Pancreas (tissue), 10 donors: ENCODE results near the gene SEC63. TPM values are rescaled to one million over a fixed set of nuclear protein-coding genes. Genes with fewer than 3 reads are reported as not detected.
A peak's percentile ranks its signal among the peaks of the same experiment; 100 is the strongest.
"Not testable (repeated sequence)": the region's sequence is repeated elsewhere in the genome, so short reads cannot be mapped to it uniquely, and the experiment has no call there.

ENCODE experiments used
- ATAC-seq, 4 donors: fragments of 200-7000 bp; cut with Tn5 transposase; one replicate each; pipeline versions ENCODE4 v1.8.0 to v1.9.1; 2020; ENCODE audit warnings: mild to moderate bottlenecking in 4 of 4, moderate library complexity in 4 of 4
- DNase-seq, 6 donors: peaks; one replicate each; pipeline ENCODE4 v3.0.0-alpha.2; 2020
- FAIRE-seq: peaks from 2 replicates; lab custom pipeline; 2012; peaks lifted over from hg19 to GRCh38; lab: Jason Lieb, UNC
- H3K27ac ChIP-seq, 4 donors: fragments of 200-600 bp; sonication (generic); 1 replicate in 3 of 4; 2 replicates in 1 of 4; pipeline versions ENCODE4 v1.5.0 to v1.8.0; 2020
- H3K27me3 ChIP-seq, 4 donors: fragments of 200-600 bp; one replicate each; pipeline ENCODE4 v1.8.0; 2021
- H3K36me3 ChIP-seq, 3 donors: fragments of 200-600 bp; sonication (generic) in 1 of 3; one replicate each; pipeline versions ENCODE4 v1.5.0 to v1.8.0; 2020 to 2021
- H3K4me1 ChIP-seq, 3 donors: fragments of 200-600 bp; one replicate each; pipeline ENCODE4 v1.8.0; 2021
- H3K4me3 ChIP-seq, 4 donors: fragments of 200-600 bp; sonication (generic) in 2 of 4; one replicate each; pipeline versions ENCODE4 v1.5.0 to v1.8.0; 2020 to 2021
- H3K9me3 ChIP-seq, 4 donors: fragments of 200-600 bp; one replicate each; pipeline ENCODE4 v1.8.0; 2021
- CTCF ChIP-seq, 4 donors: fragments of 200-600 bp; sonication (generic) in 3 of 4; IDR thresholded peaks; one replicate each; pipeline versions ENCODE4 v1.5.0 to v1.8.0; 2021; ENCODE audit warnings: antibody characterized with exemption in 4 of 4
- WGBS, 2 donors: extraction: QIAGEN DNeasy Blood & Tissue Kit; methylation state at CpG; one replicate each; pipeline ENCODE4 v1.1.7; 2013; 5-methylcytosine and 5-hydroxymethylcytosine counted together
- intact Hi-C, 3 donors: fragments of 100-400 bp; cut with DNase I; formaldehyde crosslinking; loops; one replicate each; pipeline versions ENCODE4 v1.11.1 to v1.14.2; 2022
- polyA plus RNA-seq, 2 donors: library from polyadenylated mRNA; stranded (reverse); fragments of 200-250 nt; gene quantifications; one replicate each; pipeline ENCODE4 v1.2.3, GENCODE V29; 2013
- total RNA-seq, 6 donors: library from RNA; stranded (reverse); fragmentation: NEBNext Ultra II Directional in 4 of 6; extraction: Animal tissue kit (Norgen Biotek cat#: 25700) in 4 of 6; gene quantifications; one replicate each; pipeline versions ENCODE4 v1.2.1 to v1.2.4, GENCODE V29; 2021 to 2023
- donor health status: healthy with polysubstance abuse.
- donor health status: DM: no; HTN: no; CAD: no; lungs with moderate emphysema.
- donor health status: DM: no; HTN: no; CAD: no.
- donor health status: control.
- donor health status: control.
- donor health status: Bipolar disorder and iron deficiency.
- donor health status: DM: yes; HTN: yes; CAD: no.
- donor health status: DM: no; HTN: no; CAD: no.
- donor health status: DM: no; HTN: no; CAD: no.
- donor health status: DM: yes; HTN: yes; CAD: no.

SEC63 gene
- total and polyA plus RNA-seq, 8 donors: 34.4 to 146 (median 115) TPM

GRCh38 chr6:107894809-107895396 is 63.1 kb downstream of the SEC63 start:
- TF ChIP-seq CTCF (IDR thresholded peaks at IDR 0.05): no peak
- DNase-seq (no peak), ATAC-seq (peak in 3 of 4 donors; percentile 49 to 58 (median 53)), FAIRE-seq (no peak)
- intact Hi-C loops: no loop called here
- Histone ChIP-seq H3K27ac (no peak overlapping the region), H3K36me3 (peaks cover 8 to 34% (median 11%) of the 10 kb centered on the region in 3 donors), H3K4me3 (no peak overlapping the region), H3K4me1 (no peaks in the 10 kb centered on the region), H3K9me3 (no peaks in the 10 kb centered on the region), H3K27me3 (no peaks in the 10 kb centered on the region)

- FAIRE-seq, DNase-seq, H3K4me3 ChIP-seq, ATAC-seq, H3K4me1 ChIP-seq, H3K27ac ChIP-seq, intact Hi-C loops, H3K9me3 ChIP-seq, H3K27me3 ChIP-seq: not testable (repeated sequence)
- WGBS, 2 donors: 97 to 99% methylated on average over 4 of the region's 4 CpGs
- peaks cover 4 to 22% (median 8%) of the 10 kb centered on the region in 3 donors for H3K36me3 ChIP-seq
These were observed 67.6 kb downstream of the SEC63 start for GRCh38 chr6:107890431-107890830.

- ATAC-seq, H3K4me3 ChIP-seq, DNase-seq, H3K9me3 ChIP-seq, H3K27ac ChIP-seq, H3K27me3 ChIP-seq, FAIRE-seq, intact Hi-C loops, H3K36me3 ChIP-seq: not testable (repeated sequence)
- WGBS, 2 donors: 99 to 100% methylated on average over 5 of the region's 5 CpGs
- H3K4me1 ChIP-seq: peaks cover 0 to 12% (median 9%) of the 10 kb centered on the region in 3 donors
These were observed 72.1 kb downstream of the SEC63 start for GRCh38 chr6:107885950-107886349.

- Histone ChIP-seq H3K9me3 (no peaks in the 10 kb centered on the region), H3K4me1 (peaks cover 0 to 12% (median 9%) of the 10 kb centered on the region in 3 donors), H3K36me3 (peaks cover 3 to 49% (median 16%) of the 10 kb centered on the region in 3 donors), H3K27me3 (no peaks in the 10 kb centered on the region), H3K4me3 (no peak overlapping the region), H3K27ac (no peak overlapping the region)
- WGBS, 2 donors: 81 to 90% methylated on average over 3 of the region's 3 CpGs
- TF ChIP-seq CTCF (IDR thresholded peaks at IDR 0.05): no peak
- DNase-seq (no peak), FAIRE-seq (no peak), ATAC-seq (no peak)
- intact Hi-C loops: no loop called here
These were observed 78.1 kb downstream of the SEC63 start for GRCh38 chr6:107879941-107880340.

- 100% methylated on average over 1 of the region's 1 CpG for whole genome bisulfite sequencing, 2 donors
- Histone ChIP-seq H3K4me3 (no peak overlapping the region), H3K27ac (no peak overlapping the region), H3K4me1 (peaks cover 0 to 12% (median 9%) of the 10 kb centered on the region in 3 donors), H3K9me3 (no peaks in the 10 kb centered on the region), H3K27me3 (no peaks in the 10 kb centered on the region), H3K36me3 (peaks cover 3 to 49% (median 16%) of the 10 kb centered on the region in 3 donors)
- ATAC-seq: no peak
- DNase-seq: no peak
- no peak for TF ChIP-seq CTCF (IDR thresholded peaks at IDR 0.05)
- intact Hi-C loops: no loop called here
- no peak for FAIRE-seq
These were observed 80.0 kb downstream of the SEC63 start for GRCh38 chr6:107877968-107878367.

- H3K9me3 ChIP-seq: no peaks in the 10 kb centered on the region
- no peak for TF ChIP-seq CTCF (IDR thresholded peaks at IDR 0.05)
- 95% methylated on average over 2 of the region's 2 CpGs for WGBS, 2 donors
- ATAC-seq (no peak), FAIRE-seq (peak; percentile 9), DNase-seq (no peak)
- H3K4me3 ChIP-seq: no peak overlapping the region
- H3K27me3 ChIP-seq: no peaks in the 10 kb centered on the region
- peaks cover 2 to 33% (median 12%) of the 10 kb centered on the region in 3 donors for H3K36me3 ChIP-seq
- H3K27ac ChIP-seq: no peak overlapping the region
- intact Hi-C loops: no loop called here
- H3K4me1 ChIP-seq: no peaks in the 10 kb centered on the region
These were observed 86.0 kb downstream of the SEC63 start for GRCh38 chr6:107871976-107872375.

GRCh38 chr6:107871512-107871911 is 86.5 kb downstream of the SEC63 start:
- H3K4me3 ChIP-seq, ATAC-seq, DNase-seq, H3K9me3 ChIP-seq, intact Hi-C loops, H3K27ac ChIP-seq, H3K4me1 ChIP-seq, FAIRE-seq, H3K27me3 ChIP-seq: not testable (repeated sequence)
- H3K36me3 ChIP-seq: peaks cover 2 to 30% (median 12%) of the 10 kb centered on the region in 3 donors
- 100% methylated on average over 1 of the region's 1 CpG for WGBS, 2 donors
